Measurements from ENCODE around the gene B4GALT1.

The B4GALT1 gene

GRCh38 chr9:33117306-33117705 lies 49.8 kb downstream of the B4GALT1 start:
- no peak for DNase-seq

- DNase-seq: no peak
Measured at GRCh38 chr9:33116860-33117259, 50.3 kb downstream of the B4GALT1 start.

- DNase-seq: no peak
Measured at GRCh38 chr9:33114746-33115145, 52.4 kb downstream of the B4GALT1 start.

GRCh38 chr9:33113799-33114547 lies 53.2 kb downstream of the B4GALT1 start:
- DNase-seq: no peak

- DNase-seq: no peak
Measured at GRCh38 chr9:33112094-33112493, 55.0 kb downstream of the B4GALT1 start.

GRCh38 chr9:33111631-33112030 lies 55.5 kb downstream of the B4GALT1 start:
- DNase-seq: no peak

- no peak for DNase-seq
Measured at GRCh38 chr9:33110686-33111085, 56.5 kb downstream of the B4GALT1 start.

GRCh38 chr9:33109850-33110595 lies 57.1 kb downstream of the B4GALT1 start:
- no peak for DNase-seq

- DNase-seq: no peak
Measured at GRCh38 chr9:33109097-33109496, 58.0 kb downstream of the B4GALT1 start.

GRCh38 chr9:33108472-33108871 lies 58.7 kb downstream of the B4GALT1 start:
- no peak for DNase-seq

GRCh38 chr9:33107762-33108161 lies 59.4 kb downstream of the B4GALT1 start:
- DNase-seq: no peak

- DNase-seq: no peak
Measured at GRCh38 chr9:33106827-33107621, 60.1 kb downstream of the B4GALT1 start.

- no peak for DNase-seq
Measured at GRCh38 chr9:33106372-33106771, 60.8 kb downstream of the B4GALT1 start.

GRCh38 chr9:33105959-33106358 lies 61.2 kb downstream of the B4GALT1 start:
- no peak for DNase-seq

- DNase-seq: no peak
Measured at GRCh38 chr9:33105504-33105903, 61.6 kb downstream of the B4GALT1 start.

GRCh38 chr9:33104401-33104800 lies 62.7 kb downstream of the B4GALT1 start:
- DNase-seq: no peak

GRCh38 chr9:33103501-33104281 lies 63.4 kb downstream of the B4GALT1 start:
- no peak for DNase-seq

GRCh38 chr9:33102551-33103210 lies 64.5 kb downstream of the B4GALT1 start:
- DNase-seq: no peak

- DNase-seq: no peak
Measured at GRCh38 chr9:33101104-33101951, 65.8 kb downstream of the B4GALT1 start.

GRCh38 chr9:33099754-33100153 lies 67.4 kb downstream of the B4GALT1 start:
- DNase-seq: no peak

GRCh38 chr9:33097192-33097591 lies 69.9 kb downstream of the B4GALT1 start:
- DNase-seq: no peak
